ENCODE measurements around the gene FLOT2.
"Not testable (repeated sequence)": the region's sequence is repeated elsewhere in the genome, so short reads cannot be mapped to it uniquely, and the experiment has no call there.

FLOT2 gene

GRCh38 chr17:28871056-28871579, 26.4 kb downstream of the FLOT2 start:
- no peak for FAIRE-seq

GRCh38 chr17:28867276-28867675, 30.3 kb downstream of the FLOT2 start:
- no peak for FAIRE-seq

- no peak for FAIRE-seq
Measured at GRCh38 chr17:28865946-28866752, 31.4 kb downstream of the FLOT2 start.

GRCh38 chr17:28864991-28865849, 32.3 kb downstream of the FLOT2 start:
- no peak for FAIRE-seq

- no peak for FAIRE-seq
Measured at GRCh38 chr17:28863953-28864352, 33.6 kb downstream of the FLOT2 start.

GRCh38 chr17:28862561-28862960, 35.0 kb downstream of the FLOT2 start:
- FAIRE-seq = no peak

- FAIRE-seq = no peak
Measured at GRCh38 chr17:28861393-28862203, 35.9 kb downstream of the FLOT2 start.

GRCh38 chr17:28860363-28860808, 37.1 kb downstream of the FLOT2 start:
- no peak for FAIRE-seq

GRCh38 chr17:28858801-28859355, 38.7 kb downstream of the FLOT2 start:
- FAIRE-seq = no peak

- FAIRE-seq = no peak
Measured at GRCh38 chr17:28857905-28858800, 39.4 kb downstream of the FLOT2 start.

- FAIRE-seq = no peak
Measured at GRCh38 chr17:28856028-28856574, 41.4 kb downstream of the FLOT2 start.

- FAIRE-seq = no peak
Measured at GRCh38 chr17:28855336-28855679, 42.2 kb downstream of the FLOT2 start.

- peak; percentile 93 for FAIRE-seq
Measured at GRCh38 chr17:28854457-28855335, 42.8 kb downstream of the FLOT2 start, which contains the start of gene ERAL1. Gene ERAL1, plus strand, starts transcription at chr17:28855016. Its CDS starts 19 bp downstream, at chr17:28855035.

GRCh38 chr17:28853295-28853694, 44.2 kb downstream of the FLOT2 start:
- FAIRE-seq = no peak

GRCh38 chr17:28849281-28849680, 48.3 kb downstream of the FLOT2 start:
- no peak for FAIRE-seq

- not testable (repeated sequence) for FAIRE-seq
Measured at GRCh38 chr17:28848667-28849066, 48.9 kb downstream of the FLOT2 start.

- not testable (repeated sequence) for FAIRE-seq
Measured at GRCh38 chr17:28846699-28847098, 50.8 kb downstream of the FLOT2 start.

GRCh38 chr17:28846231-28846630, 51.3 kb downstream of the FLOT2 start:
- no peak for FAIRE-seq

GRCh38 chr17:28843816-28844148, 53.8 kb downstream of the FLOT2 start:
- no peak for FAIRE-seq
